HG02885 (cell line): Measurements from ENCODE around the gene CAPN8.
"Not testable (repeated sequence)": the region's sequence is repeated elsewhere in the genome, so short reads cannot be mapped to it uniquely, and the experiment has no call there.

ENCODE experiments used
- ATAC-seq: cut with Tn5 transposase; IDR thresholded peaks from one replicate; pipeline ENCODE4 v1.9.1; 2021; ENCODE audit warnings: mild to moderate bottlenecking; ENCODE audit not compliant: unreplicated experiment, poor library complexity

CAPN8 gene

DNA sequence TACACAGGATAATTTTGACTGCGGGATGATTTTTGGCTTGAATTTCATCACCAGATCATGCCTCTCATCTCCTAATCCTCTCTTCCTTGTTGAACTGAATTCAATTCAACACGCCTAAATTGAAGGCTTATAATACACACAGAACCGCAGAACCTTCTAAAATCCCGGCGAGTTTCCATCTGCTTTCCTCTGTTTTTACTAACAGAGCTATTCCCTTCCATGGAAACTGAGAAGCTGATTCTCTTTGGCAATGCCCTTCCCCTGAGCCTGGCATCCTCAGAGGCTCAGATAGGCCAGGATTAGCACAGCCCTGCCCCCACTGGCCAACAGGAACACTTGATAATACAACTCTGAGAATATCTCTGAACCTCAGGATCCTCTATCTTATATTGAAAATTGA lies 130.2 kb downstream of the CAPN8 start:
- ATAC-seq, result no peak

DNA sequence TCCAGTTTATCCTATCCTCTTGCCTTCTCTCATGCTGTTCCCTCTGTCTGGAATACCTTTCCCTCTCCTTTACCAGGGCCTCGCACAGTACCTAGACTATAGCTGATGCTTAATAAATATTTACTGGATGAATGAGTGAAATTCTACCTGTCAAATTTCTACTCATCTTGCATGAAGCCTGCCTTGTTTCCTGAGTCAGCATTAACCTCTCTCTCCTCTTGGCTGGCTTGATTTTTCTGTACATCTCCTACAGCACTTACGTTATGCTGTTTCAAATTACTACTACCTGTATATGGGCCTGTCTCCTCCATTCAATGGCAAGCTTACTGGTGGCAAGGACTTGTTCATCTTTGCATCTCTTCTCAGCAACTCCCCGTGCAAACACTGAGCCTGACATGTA lies 130.8 kb downstream of the CAPN8 start:
- no peak for ATAC-seq

DNA sequence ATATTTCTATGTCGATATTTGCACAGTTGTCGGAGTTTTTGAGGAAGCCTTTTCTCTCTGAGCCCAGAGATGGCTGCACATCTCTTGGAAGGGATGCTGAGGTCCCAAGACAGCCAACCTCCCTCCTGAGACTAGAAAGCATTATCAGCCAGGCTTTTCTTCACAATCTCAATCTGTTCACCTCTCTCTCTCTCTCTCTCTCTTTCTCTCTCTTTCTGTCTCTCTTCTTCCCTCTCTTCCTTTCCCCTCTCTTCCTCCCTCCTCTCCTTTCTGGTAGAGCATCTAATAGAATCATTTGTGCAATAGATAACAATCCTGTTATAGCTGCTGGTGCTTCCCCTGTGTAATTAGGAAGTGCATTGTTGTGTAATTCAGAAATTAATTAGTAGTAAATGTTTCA lies 131.8 kb downstream of the CAPN8 start:
- ATAC-seq, result no peak

DNA sequence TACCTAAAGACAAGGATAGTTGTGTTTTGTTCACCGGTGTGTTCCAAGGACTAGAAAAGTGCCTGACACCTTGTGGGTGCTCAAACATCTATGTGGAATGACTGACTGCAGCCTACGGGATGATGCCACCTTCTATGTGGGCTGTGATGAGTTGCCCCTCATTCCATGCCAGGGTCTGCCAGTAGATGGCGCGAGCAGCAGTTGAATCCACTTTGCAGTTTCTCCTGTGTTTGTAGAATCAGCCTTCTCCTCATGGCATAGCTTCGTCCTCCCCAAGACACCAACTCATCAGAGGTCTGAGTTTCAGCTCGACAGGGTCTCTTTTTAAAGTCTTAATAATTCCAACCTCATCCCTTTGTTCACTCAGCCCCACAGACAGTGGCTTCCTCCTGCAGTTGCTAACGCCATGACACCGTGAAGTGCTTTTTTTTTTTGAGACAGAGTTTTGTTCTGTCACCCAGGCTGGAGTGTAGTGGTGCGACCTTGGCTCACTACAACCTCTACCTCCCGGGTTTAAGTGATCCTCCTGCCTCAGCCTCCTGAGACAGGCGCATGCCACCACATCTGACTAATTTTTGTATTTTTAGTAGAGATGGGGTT lies 133.7 kb downstream of the CAPN8 start:
- ATAC-seq, result peak; percentile 54

DNA sequence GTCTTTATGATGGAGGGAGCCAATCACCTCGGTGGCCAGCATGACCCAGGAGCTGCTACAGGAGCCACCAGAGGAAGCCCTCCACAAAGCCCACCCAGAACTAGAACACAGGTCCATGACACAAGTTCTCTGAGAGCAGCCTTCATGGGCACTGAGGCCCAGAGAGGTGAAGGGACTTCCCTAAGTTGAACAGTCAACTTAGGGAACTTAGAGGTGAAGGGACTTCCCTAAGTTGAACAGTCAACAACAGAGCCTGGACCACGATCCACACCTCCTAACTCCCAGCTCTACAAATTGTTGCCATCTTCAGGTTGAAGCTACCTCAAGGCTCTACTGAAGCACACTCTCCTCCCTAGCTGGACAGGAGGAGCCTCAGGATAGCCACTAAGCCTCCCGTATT lies 139.5 kb downstream of the CAPN8 start:
- no peak for ATAC-seq

DNA sequence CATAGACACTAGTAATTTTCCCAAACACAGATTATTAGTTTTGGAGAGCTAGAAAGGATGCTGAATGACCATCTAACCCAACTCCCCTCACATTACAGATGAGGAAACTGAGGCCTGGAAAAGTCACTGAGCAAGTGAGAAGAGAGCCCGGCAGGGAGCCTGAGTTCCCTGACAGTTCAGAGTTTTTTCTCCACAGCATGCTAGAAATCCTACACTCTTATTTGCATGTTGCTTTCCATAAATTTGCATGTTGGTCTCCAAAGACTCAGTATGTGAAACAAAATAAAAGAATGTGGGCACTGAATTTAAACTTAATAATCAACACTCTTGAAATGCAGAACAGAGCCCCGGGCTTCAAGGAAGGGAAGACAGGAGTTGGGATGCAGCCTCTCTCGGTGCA lies 140.0 kb downstream of the CAPN8 start:
- no peak for ATAC-seq

DNA sequence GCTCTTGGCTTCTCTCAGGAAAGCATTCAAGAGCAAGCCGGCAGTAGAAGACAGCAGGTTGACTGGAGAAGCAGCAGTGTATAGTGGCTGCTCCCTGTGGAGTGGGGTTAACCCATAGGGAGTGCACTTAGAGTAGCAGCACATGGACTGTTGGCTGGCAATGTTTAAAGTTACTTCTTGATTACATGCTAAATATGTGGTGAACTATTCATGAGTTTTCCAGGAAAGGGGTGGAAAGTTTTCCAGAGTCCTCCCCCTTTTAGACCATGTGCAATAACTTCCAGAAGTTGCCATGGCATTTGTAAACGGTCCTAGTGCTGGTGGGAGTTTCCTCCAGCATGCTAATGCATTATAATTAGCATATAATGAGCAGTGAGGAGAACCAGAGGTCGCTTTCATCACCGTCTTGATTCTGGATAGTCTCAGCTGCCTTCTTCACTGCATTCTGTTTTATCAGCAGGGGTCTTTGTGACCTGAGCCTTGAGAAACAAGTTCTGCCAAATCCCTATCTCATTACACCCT lies 140.5 kb downstream of the CAPN8 start:
- no peak for ATAC-seq

DNA sequence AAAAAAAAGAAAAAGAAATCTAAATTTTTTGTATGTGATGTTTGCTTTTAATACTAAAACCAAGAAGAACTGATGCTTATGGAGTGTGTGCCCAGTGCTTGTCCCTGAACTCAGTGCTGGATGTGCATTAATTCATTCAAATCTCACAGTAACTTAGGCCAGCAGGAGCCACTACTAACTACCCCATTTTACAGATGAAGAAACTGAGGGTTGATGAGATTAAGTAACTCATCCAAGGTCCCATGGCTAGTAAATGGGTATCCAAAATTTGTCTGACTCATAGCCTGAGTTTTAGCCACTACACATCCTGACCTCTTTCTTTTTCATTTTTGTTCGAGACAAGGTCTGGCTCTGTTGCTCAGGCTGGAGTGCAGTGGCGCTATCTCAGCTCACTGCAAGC lies 144.4 kb downstream of the CAPN8 start:
- ATAC-seq, result no peak

DNA sequence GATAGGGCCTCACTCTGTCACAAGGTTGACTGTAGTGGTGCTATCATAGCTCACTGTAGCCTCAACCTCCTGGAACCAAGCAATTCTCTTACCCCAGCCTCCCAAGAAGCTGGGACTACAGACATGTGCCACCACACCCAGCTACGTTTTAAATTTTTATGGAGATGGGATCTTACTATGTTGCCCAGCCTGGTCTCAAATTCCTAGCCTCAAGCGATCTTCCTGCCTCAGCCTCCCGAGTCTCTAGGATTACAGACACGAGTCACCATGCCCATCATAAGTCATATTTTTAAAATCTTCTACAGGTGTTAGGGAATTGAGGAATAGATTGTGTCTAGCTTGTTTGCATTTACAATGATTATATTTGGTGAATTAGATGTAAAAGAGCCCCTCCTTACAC lies 145.3 kb downstream of the CAPN8 start:
- ATAC-seq, result no peak

DNA sequence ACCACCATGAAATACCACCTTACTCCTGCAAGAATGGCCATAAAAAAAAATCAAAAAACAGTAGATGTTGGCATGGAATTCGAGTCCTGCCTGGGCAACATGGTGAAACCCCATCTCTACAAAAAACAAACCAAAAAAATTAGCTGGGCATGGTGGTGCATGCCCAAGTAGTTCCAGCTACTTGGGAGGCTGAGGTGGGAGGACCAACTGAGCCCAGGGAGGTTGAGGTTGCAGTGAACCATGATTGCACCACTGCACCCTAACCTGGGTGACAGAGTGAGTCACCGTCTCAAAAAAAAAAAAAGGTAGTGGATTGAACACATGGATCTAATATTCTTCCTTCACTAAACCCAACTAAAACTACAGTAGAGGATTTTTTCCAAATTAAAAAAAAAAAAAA lies 146.4 kb downstream of the CAPN8 start:
- no peak for ATAC-seq

DNA sequence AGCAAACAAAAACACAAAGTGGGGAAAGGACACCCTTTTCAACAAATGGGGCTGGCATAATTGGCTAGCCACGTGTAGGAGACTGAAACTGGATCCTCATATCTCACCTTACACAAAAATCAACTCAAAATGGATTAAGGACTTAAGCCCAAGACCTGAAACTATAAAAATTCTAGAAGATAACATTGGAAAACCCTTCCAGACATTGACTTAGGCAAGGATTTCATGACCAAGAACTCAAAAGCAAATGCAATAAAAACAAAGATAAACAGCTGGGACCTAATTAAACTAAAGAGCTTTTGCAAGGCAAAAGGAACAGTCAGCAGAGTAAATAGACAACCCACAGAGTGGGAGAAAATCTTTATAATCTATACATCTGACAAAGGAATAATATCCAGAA lies 146.9 kb downstream of the CAPN8 start:
- ATAC-seq, result not testable (repeated sequence)

DNA sequence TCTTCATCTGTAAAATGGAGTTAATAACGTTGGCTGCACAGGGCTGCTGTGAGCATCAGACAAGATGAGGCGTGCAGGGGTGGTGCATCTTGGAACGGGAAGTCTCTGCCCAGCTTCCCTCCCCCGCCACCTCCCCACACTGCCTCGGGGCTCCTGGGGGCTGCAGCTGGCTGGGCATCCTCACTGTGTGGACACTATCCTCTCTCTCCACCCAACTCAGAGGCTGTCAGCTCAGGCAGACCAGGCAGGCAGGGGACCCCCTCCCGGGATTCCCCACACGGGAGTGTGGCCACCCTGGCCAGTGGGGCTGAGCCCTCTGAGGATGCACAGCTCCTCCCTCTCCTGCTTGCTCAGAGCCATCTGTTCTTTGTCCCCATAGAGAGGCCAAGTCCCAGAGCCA lies 149.6 kb downstream of the CAPN8 start:
- no peak for ATAC-seq

DNA sequence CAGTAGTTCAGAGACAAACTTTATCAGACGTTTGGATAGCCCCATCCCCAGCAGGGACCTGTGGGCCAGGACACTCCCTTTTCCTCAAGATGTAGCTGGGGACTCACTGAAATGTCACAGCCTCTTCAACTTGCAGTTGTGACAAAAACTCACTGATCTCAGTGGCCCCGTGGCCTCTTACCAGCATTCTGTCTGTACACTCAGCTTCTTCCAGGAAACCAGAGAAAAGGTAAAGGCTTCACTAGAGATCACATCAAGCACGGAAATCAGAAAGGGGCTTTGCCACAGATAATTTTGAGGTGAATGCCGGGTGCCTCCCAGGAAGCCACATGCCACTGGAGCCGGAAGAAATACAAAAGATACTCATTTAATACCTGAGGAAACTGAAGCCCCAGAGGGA lies 150.1 kb downstream of the CAPN8 start:
- no peak for ATAC-seq

DNA sequence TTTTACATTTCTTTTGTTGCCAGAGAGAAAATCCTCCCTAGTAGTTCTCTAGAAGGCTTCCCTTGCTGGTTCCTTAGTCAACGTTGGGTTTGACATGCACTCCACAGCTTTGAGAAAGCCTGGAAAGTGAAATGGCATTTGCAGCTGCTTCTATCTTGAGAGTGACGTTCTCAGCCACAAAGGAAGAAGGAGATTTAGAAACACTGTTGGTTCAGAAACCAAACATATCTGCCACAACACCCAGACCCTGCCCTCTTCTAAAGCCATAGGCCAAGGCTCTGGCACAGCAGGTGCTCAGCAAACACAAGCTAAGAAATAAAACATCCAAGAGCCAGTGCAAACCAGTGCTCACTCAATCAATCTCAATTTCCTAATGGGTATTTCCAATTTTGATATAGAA lies 150.9 kb downstream of the CAPN8 start:
- no peak for ATAC-seq

DNA sequence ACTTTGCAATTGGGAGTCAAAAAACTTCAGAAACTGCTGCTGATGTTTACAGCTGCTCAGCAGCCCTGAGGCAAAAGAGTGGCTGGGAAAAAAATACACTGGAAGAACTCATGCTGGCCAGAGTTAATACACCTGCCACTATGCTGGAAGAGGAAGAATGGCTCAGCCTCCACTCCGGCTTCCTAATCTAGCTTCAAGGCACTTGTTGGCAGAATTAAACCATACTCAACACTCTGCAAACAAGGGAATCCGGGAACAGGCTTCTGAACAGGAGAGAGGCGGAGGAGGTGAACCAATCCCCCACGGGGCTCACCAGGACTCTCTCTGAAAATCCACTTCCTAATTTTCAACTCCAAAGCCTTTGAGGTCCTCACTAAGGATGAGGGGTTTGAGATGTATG lies 152.2 kb downstream of the CAPN8 start:
- no peak for ATAC-seq

DNA sequence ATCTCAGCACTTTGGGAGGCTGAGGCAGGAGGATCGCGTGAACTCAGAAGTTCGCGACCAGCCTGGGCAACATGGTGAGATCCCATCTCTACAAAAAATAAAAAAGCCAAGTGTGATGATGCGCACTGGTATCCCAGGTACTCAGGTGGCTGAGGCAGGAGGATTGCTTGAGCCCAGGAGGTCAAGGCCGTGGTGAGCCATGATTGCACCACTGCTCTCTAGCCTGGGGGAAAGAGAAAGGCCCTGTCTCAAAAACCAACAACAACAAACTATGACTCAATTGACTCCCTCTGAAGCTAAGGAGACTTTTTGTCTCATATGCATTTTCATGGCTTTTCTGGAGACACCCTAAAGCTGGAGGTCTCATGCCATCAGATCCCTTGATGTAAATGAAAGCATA lies 153.4 kb downstream of the CAPN8 start:
- no peak for ATAC-seq

DNA sequence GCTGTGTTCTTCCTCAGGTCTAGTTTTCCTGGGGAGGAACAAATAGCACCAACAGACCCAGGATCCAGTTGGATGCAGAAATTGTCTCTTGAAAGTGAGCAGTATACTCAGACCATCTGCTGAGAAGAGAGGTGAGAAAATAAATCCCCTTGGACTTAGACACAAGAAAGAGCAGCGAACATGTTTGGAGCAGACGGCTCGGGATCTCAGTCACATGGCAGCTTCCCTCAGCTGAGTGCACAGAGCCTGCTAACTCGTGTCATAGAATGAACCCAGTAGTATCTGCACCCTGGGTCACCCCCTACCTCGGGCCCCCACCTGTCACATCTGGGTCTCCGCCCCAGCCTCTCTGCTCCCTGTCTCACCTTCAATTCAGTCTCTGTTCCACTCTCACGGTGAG lies 156.7 kb downstream of the CAPN8 start:
- no peak for ATAC-seq

DNA sequence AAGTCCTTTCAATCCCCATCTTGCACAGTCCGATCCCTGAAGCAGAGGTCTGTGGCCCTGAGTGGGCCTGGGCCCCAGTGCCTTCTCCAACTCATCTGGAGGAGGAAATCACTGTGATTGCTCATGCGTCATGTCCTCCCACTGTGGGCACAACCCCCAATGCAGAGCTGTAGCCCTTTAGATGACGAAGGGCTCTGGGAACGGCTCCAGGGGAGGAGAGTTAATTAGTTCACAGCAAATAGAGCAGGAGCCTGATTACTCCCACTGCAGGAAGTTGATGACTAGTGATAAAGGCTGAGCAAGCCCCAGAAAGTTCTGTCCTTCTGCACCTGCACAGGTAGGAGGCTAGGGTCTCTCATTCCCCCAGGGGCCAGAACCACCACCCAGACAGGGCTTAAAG lies 160.8 kb downstream of the CAPN8 start:
- ATAC-seq, result no peak

DNA sequence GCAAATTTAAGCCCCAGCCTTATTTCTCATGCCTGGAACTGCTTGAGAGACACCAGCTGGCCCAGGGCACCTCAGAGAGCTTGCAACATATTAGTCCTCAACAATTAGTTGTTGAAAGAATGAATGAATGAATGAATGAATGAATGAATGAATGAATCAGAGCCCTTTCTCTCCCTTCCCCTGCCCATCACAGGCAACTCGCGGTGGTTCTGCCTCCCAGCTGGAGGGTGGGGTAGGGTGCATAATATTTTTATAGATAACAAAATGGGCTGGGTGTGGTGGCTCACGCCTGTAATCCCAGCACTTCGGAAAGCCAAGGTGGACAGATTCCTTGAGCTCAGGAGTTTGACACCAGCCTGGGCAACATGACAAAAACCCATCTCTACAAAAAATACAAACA lies 162.2 kb downstream of the CAPN8 start:
- no peak for ATAC-seq

DNA sequence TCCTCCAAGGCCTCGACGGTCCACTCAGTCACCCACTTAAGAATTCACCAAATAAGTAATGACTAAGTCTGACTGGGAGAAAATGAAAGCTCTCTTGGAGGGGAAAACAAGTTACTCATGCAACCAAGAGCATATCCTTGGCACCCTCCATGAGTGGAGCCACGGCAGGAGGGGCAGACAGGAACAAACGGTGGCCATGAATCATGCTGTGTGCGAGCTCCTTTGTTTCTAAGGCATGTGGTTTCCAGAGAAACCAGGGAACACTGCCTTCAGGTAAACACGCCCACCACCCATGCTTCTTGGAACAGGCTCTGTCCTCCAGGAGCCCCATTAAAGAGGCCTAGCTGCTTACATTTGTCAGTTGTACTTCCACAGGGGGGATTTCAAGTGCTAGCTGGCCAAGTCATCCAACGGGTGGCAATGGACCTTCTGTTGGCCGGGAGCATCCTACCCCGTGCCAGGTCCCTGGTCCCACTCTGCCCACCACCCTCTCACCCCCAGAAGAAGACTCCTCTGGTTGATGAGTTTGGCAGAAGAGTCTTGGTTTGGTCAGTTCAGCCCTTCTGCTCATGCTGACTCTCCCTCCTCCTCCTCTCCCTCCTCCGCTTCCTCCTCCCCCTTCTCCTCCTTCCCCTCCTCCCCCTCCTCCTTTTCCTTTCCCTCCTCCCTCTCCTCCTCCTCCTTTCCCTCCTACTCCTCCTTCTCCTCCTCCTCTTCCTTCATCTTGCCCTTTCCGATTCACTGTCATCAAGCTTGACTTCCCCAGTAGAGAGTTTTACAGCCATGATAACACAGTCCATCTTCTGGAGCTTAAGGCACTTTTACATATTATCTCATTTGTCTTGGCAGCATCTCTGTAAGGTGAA lies 164.7 kb downstream of the CAPN8 start:
- ATAC-seq, result no peak

DNA sequence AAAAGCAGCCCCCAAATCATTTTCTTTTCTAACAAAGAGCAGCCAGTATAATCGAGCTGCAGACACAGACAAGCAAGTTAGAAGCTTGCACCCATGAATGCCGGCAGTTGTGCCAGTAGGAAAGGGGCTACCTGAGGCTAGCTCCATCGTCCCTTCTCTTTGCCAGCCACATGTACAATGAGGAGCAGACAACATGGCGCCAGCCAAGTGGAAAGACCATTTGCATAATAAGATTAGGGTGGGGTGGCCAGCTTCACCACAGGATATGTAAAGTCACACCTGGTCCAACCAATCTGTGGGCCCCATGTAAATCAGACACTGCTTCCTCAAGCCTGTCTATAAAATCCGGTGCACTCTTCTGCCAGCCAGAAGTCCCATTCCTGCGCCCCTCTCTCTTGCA lies 168.6 kb downstream of the CAPN8 start:
- ATAC-seq, result no peak
